ENCODE data around the gene USP12.

DNA sequence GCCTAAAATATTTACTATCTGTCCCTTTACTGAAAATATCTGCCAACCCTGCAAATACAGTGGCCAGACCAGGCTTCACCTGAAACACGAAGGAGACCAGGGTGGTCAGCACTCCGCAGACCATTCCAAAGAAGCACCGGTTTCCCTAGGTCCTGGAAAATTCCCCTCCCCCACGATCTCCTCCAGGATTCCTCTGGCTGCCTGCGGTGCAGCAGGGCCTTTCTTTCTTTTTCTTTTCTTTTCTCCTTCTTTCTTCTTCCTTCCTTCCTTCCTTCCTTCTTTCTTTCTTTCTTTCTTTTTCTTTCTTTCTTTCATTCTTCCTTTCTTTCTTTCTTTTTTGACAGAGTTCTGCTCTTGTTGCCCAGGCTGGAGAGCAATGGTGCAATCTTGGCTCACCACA is 152.7 kb downstream of the USP12 start:
- TF ChIP-seq NFRKB (IDR thresholded peaks at IDR 0.05) (no peak), FOXM1 (IDR thresholded peaks at IDR 0.05; ENCODE audit: borderline replicate concordance) (no peak), TARDBP (IDR thresholded peaks at IDR 0.05) (no peak), HDGF (IDR thresholded peaks at IDR 0.05; ENCODE audit: borderline replicate concordance) (no peak), ARNT (IDR thresholded peaks at IDR 0.05) (no peak), SUZ12 (IDR thresholded peaks at IDR 0.05) (no peak), ZNF384 (IDR thresholded peaks at IDR 0.05) (no peak), FOXA1 (IDR thresholded peaks at IDR 0.05) (no peak)
- TF ChIP-seq, protein P1, sequence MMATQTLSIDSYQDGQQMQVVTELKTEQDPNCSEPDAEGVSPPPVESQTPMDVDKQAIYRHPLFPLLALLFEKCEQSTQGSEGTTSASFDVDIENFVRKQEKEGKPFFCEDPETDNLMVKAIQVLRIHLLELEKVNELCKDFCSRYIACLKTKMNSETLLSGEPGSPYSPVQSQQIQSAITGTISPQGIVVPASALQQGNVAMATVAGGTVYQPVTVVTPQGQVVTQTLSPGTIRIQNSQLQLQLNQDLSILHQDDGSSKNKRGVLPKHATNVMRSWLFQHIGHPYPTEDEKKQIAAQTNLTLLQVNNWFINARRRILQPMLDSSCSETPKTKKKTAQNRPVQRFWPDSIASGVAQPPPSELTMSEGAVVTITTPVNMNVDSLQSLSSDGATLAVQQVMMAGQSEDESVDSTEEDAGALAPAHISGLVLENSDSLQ (IDR thresholded peaks at IDR 0.05), result no peak

Measured in HEK293T (cell line).